Heart right ventricle (tissue), 16 donors: ENCODE measurements around the gene TCP11. TPM values are rescaled to one million over a fixed set of nuclear protein-coding genes. Genes with fewer than 3 reads are reported as not detected.

Source experiments
- ATAC-seq, 8 donors: fragments of 200-7000 bp; cut with Tn5 transposase; one replicate each; pipeline ENCODE4 v1.9.1; 2020; ENCODE audit warnings: mild to moderate bottlenecking in 8 of 8, moderate library complexity in 8 of 8, moderate number of reproducible peaks in 1 of 8
- DNase-seq, 2 donors: peaks; one replicate each; pipeline ENCODE4 v3.0.0-alpha.2; 2020
- H3K27ac ChIP-seq, 10 donors: fragments of 200-600 bp; sonication (generic) in 2 of 10; one replicate each; pipeline versions ENCODE4 v1.5.0 to v1.8.0; 2020 to 2022; ENCODE audit warnings: mild to moderate bottlenecking in 3 of 10
- H3K27me3 ChIP-seq, 7 donors: fragments of 200-600 bp; one replicate each; pipeline ENCODE4 v1.8.0; 2021 to 2022; ENCODE audit warnings: mild to moderate bottlenecking in 2 of 7
- H3K36me3 ChIP-seq, 9 donors: fragments of 200-600 bp; sonication (generic) in 1 of 9; one replicate each; pipeline versions ENCODE4 v1.5.0 to v1.8.0; 2020 to 2022; ENCODE audit warnings: mild to moderate bottlenecking in 2 of 9
- H3K4me1 ChIP-seq, 9 donors: fragments of 200-600 bp; sonication (generic) in 1 of 9; one replicate each; pipeline versions ENCODE4 v1.5.0 to v1.8.0; 2020 to 2022; ENCODE audit warnings: mild to moderate bottlenecking in 4 of 9
- H3K4me3 ChIP-seq, 10 donors: fragments of 200-600 bp; sonication (generic) in 2 of 10; one replicate each; pipeline versions ENCODE4 v1.5.0 to v1.8.0; 2020 to 2022; ENCODE audit warnings: mild to moderate bottlenecking in 7 of 10, moderate library complexity in 2 of 10
- H3K9me3 ChIP-seq, 11 donors: fragments of 200-600 bp in 10 of 11; sonication (generic) in 2 of 11; one replicate each; pipeline versions ENCODE4 v1.5.0 to v1.8.0; 2013 to 2022; ENCODE audit warnings: mild to moderate bottlenecking in 2 of 11, control low read depth in 1 of 11, moderate library complexity in 1 of 11
- WGBS, 2 donors: extraction: QIAGEN DNeasy Blood & Tissue Kit; methylation state at CpG; one replicate each; pipeline ENCODE4 v1.1.7; 2013; ENCODE audit warnings: inconsistent platforms in 1 of 2; 5-methylcytosine and 5-hydroxymethylcytosine counted together
- intact Hi-C, 10 donors: fragments of 100-400 bp; cut with DNase I; formaldehyde crosslinking; loops; one replicate each; pipeline versions ENCODE4 v1.11.1 to v1.14.2; 2022
- long read RNA-seq, 3 donors: library from polyadenylated mRNA; unstranded; transcript quantifications; one replicate each; pipeline ENCODE4 v2.0.0, GENCODE V29; 2020 to 2021
- polyA plus RNA-seq, 2 donors: library from polyadenylated mRNA; stranded (reverse); fragments of 200-250 nt; gene quantifications; one replicate each; pipeline ENCODE4 v1.2.3, GENCODE V29; 2013
- total RNA-seq, 10 donors: library from RNA; stranded (reverse); fragmentation: NEBNext Ultra II Directional in 3 of 10; extraction: Animal tissue kit (Norgen Biotek cat#: 25700) in 3 of 10; gene quantifications; one replicate each; pipeline versions ENCODE4 v1.2.1 to v1.2.4, GENCODE V29; 2021 to 2023
- TF ChIP-seq, protein P1 (sequence below), 9 donors: fragments of 200-600 bp; sonication (generic) in 2 of 9; IDR thresholded peaks; one replicate each; pipeline versions ENCODE4 v1.5.0 to v1.8.0; 2021 to 2022; ENCODE audit warnings: antibody characterized with exemption in 9 of 9, mild to moderate bottlenecking in 5 of 9, moderate library complexity in 1 of 9
- donor health status: Arrhythmogenic right ventricular cardiomyopathy.
- donor health status: ischemic (EF 13 %, LVEDD 7.1; RV severe dilation, severe dysfunction).
- donor health status: healthy with polysubstance abuse.
- donor health status: DM: no; HTN: yes; CAD: no.
- donor health status: DM: no; HTN: no; CAD: no.
- donor health status: ischemic (EF 25% LVEDD 6.9; RV normal size, moderate dysfunction).
- donor health status: ischemic (EF 25% LVEDD 5.7; RV mildly dilated, moderate dysfunction).
- donor health status: healthy.
- donor health status: DM: yes; HTN: yes; CAD: no.
- donor health status: Ischemic cardiomyopathy.
- donor health status: ischemic (EF 35%, LVEDD 5.7; RV mildly dilated, moderate dysfunction).
- donor health status: nonischemic (EF 11% LVEDD 7.7; RV severe dilation, severe dysfunction).
- donor health status: DM: yes; HTN: yes; CAD: no.
- donor health status: PGD.
- donor health status: ischemic (EF 29% LVEDD 5.4; RV normal size, mild dysfunction).
- donor health status: nonischemic (EF 23%, LVEDD 6.1; RV moderate dilation, normal function).

TCP11 gene
- total RNA-seq (not detected), polyA plus RNA-seq (under 1 TPM in 1 of 2 donors, not detected in 1; 0.03 TPM)
- long read RNA-seq, donor 1 = 0 reads
- long read RNA-seq, donor 2 = 0 reads
- long read RNA-seq, donor 3 = 0 reads

GRCh38 chr6:35141007-35141655 is at the start of gene TCP11:
Gene TCP11, minus strand, starts transcription at chr6:35141339. Its CDS starts 469 bp downstream, at chr6:35140870.
- ATAC-seq (peak; percentile 31 to 66 (median 55)), DNase-seq (peak; percentile 15 to 54)
- intact Hi-C loops = loop anchor here in 8 of 10 donors (2.0 to 10.0 kb wide), 5 partner anchors 64 to 256 kb away; partner anchors contain the start of genes ANKS1A (in 2 of the 8) and TAF11 (in 2 of the 8)
- 38 to 51% methylated on average over 62 to 69 of the region's 69 CpGs for WGBS, 2 donors
- H3K4me1 ChIP-seq = peaks cover 0 to 26% (median 10%) of the 10 kb centered on the region in 9 donors
- TF ChIP-seq, protein P1, sequence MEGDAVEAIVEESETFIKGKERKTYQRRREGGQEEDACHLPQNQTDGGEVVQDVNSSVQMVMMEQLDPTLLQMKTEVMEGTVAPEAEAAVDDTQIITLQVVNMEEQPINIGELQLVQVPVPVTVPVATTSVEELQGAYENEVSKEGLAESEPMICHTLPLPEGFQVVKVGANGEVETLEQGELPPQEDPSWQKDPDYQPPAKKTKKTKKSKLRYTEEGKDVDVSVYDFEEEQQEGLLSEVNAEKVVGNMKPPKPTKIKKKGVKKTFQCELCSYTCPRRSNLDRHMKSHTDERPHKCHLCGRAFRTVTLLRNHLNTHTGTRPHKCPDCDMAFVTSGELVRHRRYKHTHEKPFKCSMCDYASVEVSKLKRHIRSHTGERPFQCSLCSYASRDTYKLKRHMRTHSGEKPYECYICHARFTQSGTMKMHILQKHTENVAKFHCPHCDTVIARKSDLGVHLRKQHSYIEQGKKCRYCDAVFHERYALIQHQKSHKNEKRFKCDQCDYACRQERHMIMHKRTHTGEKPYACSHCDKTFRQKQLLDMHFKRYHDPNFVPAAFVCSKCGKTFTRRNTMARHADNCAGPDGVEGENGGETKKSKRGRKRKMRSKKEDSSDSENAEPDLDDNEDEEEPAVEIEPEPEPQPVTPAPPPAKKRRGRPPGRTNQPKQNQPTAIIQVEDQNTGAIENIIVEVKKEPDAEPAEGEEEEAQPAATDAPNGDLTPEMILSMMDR (IDR thresholded peaks at IDR 0.05) = no peak
- H3K4me3 ChIP-seq = peak within 1 kb of the TSS in 8 of 10 donors; percentile 17 to 46 (median 37)
- H3K9me3 ChIP-seq = no peaks in the 10 kb centered on the region
- H3K36me3 ChIP-seq = no peaks in the 10 kb centered on the region
- H3K27ac ChIP-seq = no peak within 1 kb of the TSS
- H3K27me3 ChIP-seq = peaks cover 0 to 15% (median 0%) of the 10 kb centered on the region in 7 donors

- Histone ChIP-seq H3K4me3 (no peak overlapping the region), H3K27ac (no peak overlapping the region), H3K9me3 (no peaks in the 10 kb centered on the region), H3K27me3 (no peaks in the 10 kb centered on the region), H3K4me1 (peaks cover 0 to 10% (median 6%) of the 10 kb centered on the region in 9 donors), H3K36me3 (no peaks in the 10 kb centered on the region)
- no peak for DNase-seq
- TF ChIP-seq, protein P1 (IDR thresholded peaks at IDR 0.05) = no peak
- intact Hi-C loops = no loop called here
- ATAC-seq = no peak
Measured at GRCh38 chr6:35190306-35190705, 49.2 kb upstream of the TCP11 start.

- intact Hi-C loops = no loop called here
- Histone ChIP-seq H3K4me1 (peaks cover 0 to 19% (median 16%) of the 10 kb centered on the region in 9 donors), H3K27ac (no peak overlapping the region), H3K9me3 (no peaks in the 10 kb centered on the region), H3K27me3 (no peaks in the 10 kb centered on the region), H3K36me3 (no peaks in the 10 kb centered on the region), H3K4me3 (no peak overlapping the region)
- TF ChIP-seq, protein P1 (IDR thresholded peaks at IDR 0.05) = no peak
- DNase-seq (no peak), ATAC-seq (no peak)
- WGBS, 2 donors = 69 to 70% methylated on average over 3 of the region's 3 CpGs
Measured at GRCh38 chr6:35188886-35189285, 47.7 kb upstream of the TCP11 start.

GRCh38 chr6:35186571-35186970 is 45.4 kb upstream of the TCP11 start:
- intact Hi-C loops = no loop called here

More at GRCh38 chr6:35186571-35186970, 45.4 kb upstream of the TCP11 start:
- H3K27ac ChIP-seq = no peak overlapping the region
- no peaks in the 10 kb centered on the region for H3K36me3 ChIP-seq
- ATAC-seq (no peak), DNase-seq (no peak)
- peaks cover 0 to 16% (median 0%) of the 10 kb centered on the region in 7 donors for H3K27me3 ChIP-seq
- no peak overlapping the region for H3K4me3 ChIP-seq
- H3K9me3 ChIP-seq = no peaks in the 10 kb centered on the region
- peaks cover 5 to 37% (median 26%) of the 10 kb centered on the region in 9 donors for H3K4me1 ChIP-seq
- WGBS, 2 donors = 94 to 97% methylated on average over 2 of the region's 2 CpGs
- TF ChIP-seq, protein P1 (IDR thresholded peaks at IDR 0.05) = no peak
